ENCODE data around the gene TCF20.

Gene TCF20

DNA sequence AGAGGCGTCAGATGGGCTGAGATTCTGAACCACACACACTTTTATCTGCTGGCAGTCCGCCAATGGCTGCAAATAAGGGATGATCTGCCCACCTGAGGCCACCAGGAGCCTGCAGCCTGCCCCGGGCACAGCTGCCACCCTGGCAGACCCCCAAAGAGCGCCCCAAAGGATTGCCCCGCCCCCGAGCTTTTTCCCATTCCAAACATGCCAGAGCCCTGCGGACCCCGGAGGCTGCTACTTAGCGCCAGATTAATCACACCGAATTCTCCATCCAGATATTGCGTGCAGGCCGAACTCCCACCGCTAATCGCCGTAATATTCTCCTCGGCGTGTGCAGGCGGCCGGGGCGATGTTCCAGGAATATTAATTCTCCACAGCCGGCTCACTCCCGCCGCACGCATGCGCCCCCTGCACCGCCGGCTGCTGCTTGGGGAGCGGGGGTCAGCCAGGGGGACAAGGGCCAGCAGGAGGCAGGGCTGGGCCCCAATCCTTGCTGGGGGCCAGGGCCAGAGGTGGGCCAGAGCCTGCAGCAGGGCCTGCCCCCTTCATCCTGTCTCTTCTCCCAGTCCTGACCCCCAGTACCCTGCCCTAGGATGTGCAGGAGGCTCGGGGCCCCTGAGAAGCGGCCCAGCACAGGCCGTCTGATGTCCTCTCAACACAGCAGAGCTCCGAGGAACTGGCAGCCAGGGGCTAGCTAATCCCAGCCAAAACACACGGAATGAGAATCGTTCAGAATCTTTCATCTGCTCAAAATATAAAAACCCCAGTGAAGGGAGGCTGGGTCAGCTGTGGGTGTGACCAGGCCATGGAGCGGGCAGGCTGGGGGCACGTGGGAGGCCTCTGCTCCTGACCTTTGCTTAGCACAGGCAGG is 19.5 kb upstream of the TCF20 start:
- Histone ChIP-seq H3K79me2 (ENCODE audit: insufficient read depth, low read length) (peaks cover 20% of the 10 kb centered on the region), H3K36me3 (ENCODE audit: insufficient read depth, low read length) (no peaks in the 10 kb centered on the region), H3K27me3 (ENCODE audit: insufficient read depth, low read length, poor library complexity, severe bottlenecking) (no peaks in the 10 kb centered on the region), H3K9ac (ENCODE audit: low read depth, low read length, poor library complexity, severe bottlenecking) (no peak overlapping the region), H3F3A (ENCODE audit: low read depth) (peaks cover 12% of the 10 kb centered on the region; the same call in 1 of the 2 replicates), H3K4me3 (ENCODE audit: low read length, poor library complexity, severe bottlenecking) (no peak overlapping the region), H3K4me1 (ENCODE audit: insufficient read depth, low read length, poor library complexity, severe bottlenecking) (peaks cover 54% of the 10 kb centered on the region), H2AFZ (ENCODE audit: low read length) (no peak overlapping the region), H3K4me2 (ENCODE audit: low read depth, low read length, poor library complexity, severe bottlenecking) (no peak overlapping the region), H3K9me2 (replicated peaks; ENCODE audit: low read depth, low read length) (no peaks in the 10 kb centered on the region), H3K9me3 (ENCODE audit: insufficient read depth, low read depth, low read length) (no peaks in the 10 kb centered on the region), H4K20me1 (ENCODE audit: insufficient read depth, low read length, poor library complexity, severe bottlenecking) (peaks cover 5% of the 10 kb centered on the region)
- TF ChIP-seq EZH2phosphoT487 (IDR thresholded peaks at IDR 0.05; ENCODE audit: borderline replicate concordance): no peak
- TF ChIP-seq, protein P1, sequence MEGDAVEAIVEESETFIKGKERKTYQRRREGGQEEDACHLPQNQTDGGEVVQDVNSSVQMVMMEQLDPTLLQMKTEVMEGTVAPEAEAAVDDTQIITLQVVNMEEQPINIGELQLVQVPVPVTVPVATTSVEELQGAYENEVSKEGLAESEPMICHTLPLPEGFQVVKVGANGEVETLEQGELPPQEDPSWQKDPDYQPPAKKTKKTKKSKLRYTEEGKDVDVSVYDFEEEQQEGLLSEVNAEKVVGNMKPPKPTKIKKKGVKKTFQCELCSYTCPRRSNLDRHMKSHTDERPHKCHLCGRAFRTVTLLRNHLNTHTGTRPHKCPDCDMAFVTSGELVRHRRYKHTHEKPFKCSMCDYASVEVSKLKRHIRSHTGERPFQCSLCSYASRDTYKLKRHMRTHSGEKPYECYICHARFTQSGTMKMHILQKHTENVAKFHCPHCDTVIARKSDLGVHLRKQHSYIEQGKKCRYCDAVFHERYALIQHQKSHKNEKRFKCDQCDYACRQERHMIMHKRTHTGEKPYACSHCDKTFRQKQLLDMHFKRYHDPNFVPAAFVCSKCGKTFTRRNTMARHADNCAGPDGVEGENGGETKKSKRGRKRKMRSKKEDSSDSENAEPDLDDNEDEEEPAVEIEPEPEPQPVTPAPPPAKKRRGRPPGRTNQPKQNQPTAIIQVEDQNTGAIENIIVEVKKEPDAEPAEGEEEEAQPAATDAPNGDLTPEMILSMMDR (conservative IDR thresholded peaks at IDR 0.05; ENCODE audit: low read length): no peak

DNA sequence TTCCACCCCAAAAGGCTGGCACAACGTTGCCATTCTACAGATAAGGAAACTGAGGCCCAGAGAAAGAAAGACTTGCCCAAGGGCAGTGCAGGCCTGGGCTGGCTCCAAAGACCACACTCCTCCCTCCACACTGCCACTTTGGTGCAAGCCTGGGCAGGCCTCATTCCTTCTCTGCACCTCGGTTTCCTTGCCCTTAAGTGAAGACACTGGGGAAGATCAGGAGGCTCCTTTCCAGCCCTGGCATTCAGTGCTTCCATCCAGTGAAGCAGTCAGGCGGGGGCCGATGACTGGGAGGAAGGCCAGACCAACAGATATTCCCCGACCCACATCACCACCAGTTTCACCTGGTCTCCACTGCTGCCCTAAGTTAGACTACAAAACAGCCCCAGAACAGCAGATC is 18.3 kb upstream of the TCF20 start:
- H3K36me3 ChIP-seq (ENCODE audit: insufficient read depth, low read length): no peaks in the 10 kb centered on the region
- H3K79me2 ChIP-seq (ENCODE audit: insufficient read depth, low read length): peaks cover 28% of the 10 kb centered on the region
- no peak overlapping the region for H2AFZ ChIP-seq (ENCODE audit: low read length)
- no peaks in the 10 kb centered on the region for H3K9me3 ChIP-seq (ENCODE audit: insufficient read depth, low read depth, low read length)
- H3K4me2 ChIP-seq (ENCODE audit: low read depth, low read length, poor library complexity, severe bottlenecking): no peak overlapping the region
- H3K4me3 ChIP-seq (ENCODE audit: low read length, poor library complexity, severe bottlenecking): no peak overlapping the region
- no peaks in the 10 kb centered on the region for H3K27me3 ChIP-seq (ENCODE audit: insufficient read depth, low read length, poor library complexity, severe bottlenecking)
- no peak for TF ChIP-seq EZH2phosphoT487 (IDR thresholded peaks at IDR 0.05; ENCODE audit: borderline replicate concordance)
- TF ChIP-seq, protein P1 (conservative IDR thresholded peaks at IDR 0.05; ENCODE audit: low read length): no peak
- H3K9me2 ChIP-seq (replicated peaks; ENCODE audit: low read depth, low read length): no peaks in the 10 kb centered on the region
- H3K4me1 ChIP-seq (ENCODE audit: insufficient read depth, low read length, poor library complexity, severe bottlenecking): peaks cover 46% of the 10 kb centered on the region
- H3K9ac ChIP-seq (ENCODE audit: low read depth, low read length, poor library complexity, severe bottlenecking): peak overlapping the region; percentile 44
- H4K20me1 ChIP-seq (ENCODE audit: insufficient read depth, low read length, poor library complexity, severe bottlenecking): no peaks in the 10 kb centered on the region
- H3F3A ChIP-seq (ENCODE audit: low read depth): peaks cover 12% of the 10 kb centered on the region; the same call in 1 of the 2 replicates

DNA sequence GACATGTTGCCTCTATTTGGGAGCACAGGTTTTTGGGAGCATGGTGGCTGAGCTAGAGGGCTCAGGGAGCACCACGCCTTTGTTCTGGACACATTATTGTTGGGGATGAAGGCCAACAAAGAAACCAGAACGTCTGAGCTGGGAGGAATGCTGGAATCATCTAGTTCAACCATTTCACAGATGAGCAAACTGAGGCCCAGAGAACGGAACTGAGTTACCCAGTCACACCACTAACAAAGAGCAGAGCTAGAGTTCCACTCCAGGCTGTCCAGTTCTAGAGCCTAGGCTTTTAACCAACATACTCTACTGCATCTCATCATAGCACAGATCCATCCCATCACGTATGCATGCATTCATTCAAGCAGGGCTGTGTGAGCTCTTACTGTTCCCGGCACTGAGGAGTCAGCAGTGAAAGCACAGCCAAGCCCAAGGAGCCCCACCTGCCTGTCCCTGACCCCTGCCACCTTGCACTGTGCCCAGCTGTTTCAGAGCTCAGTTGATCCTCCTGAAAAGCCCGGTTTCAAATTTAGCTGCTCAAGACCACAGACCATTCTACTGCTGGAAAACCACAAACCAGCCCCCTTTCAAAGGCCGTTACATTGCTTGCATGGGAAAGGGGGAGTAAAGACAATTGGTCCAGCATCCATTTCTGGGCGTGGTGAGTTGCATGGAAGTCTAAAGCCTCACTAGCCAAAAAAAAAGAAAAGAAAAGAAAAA is 16.9 kb upstream of the TCF20 start:
- Histone ChIP-seq H3K79me2 (ENCODE audit: insufficient read depth, low read length) (peaks cover 28% of the 10 kb centered on the region), H4K20me1 (ENCODE audit: insufficient read depth, low read length, poor library complexity, severe bottlenecking) (no peaks in the 10 kb centered on the region), H3K9ac (ENCODE audit: low read depth, low read length, poor library complexity, severe bottlenecking) (peak overlapping the region; percentile 44), H3K36me3 (ENCODE audit: insufficient read depth, low read length) (no peaks in the 10 kb centered on the region), H3K4me1 (ENCODE audit: insufficient read depth, low read length, poor library complexity, severe bottlenecking) (peaks cover 45% of the 10 kb centered on the region), H3K4me2 (ENCODE audit: low read depth, low read length, poor library complexity, severe bottlenecking) (peak overlapping the region; percentile 83), H3K27me3 (ENCODE audit: insufficient read depth, low read length, poor library complexity, severe bottlenecking) (no peaks in the 10 kb centered on the region), H3F3A (ENCODE audit: low read depth) (peaks cover 12% of the 10 kb centered on the region; the same call in 1 of the 2 replicates), H2AFZ (ENCODE audit: low read length) (no peak overlapping the region), H3K9me2 (replicated peaks; ENCODE audit: low read depth, low read length) (no peaks in the 10 kb centered on the region), H3K9me3 (ENCODE audit: insufficient read depth, low read depth, low read length) (no peaks in the 10 kb centered on the region), H3K4me3 (ENCODE audit: low read length, poor library complexity, severe bottlenecking) (peak overlapping the region; percentile 54)
- TF ChIP-seq, protein P1 (conservative IDR thresholded peaks at IDR 0.05; ENCODE audit: low read length): no peak
- no peak for TF ChIP-seq EZH2phosphoT487 (IDR thresholded peaks at IDR 0.05; ENCODE audit: borderline replicate concordance)

Measured in Loucy (cell line).